SK-N-SH treated with all-trans-retinoic acid at 6 μM for 48 hours (cell line): ENCODE results near the gene MRPL42.

ENCODE experiments used
- ATAC-seq: fragments of 200-7000 bp; cut with Tn5 transposase; 3 replicates; pipeline ENCODE4 v1.9.1; 2020; ENCODE audit warnings: mild to moderate bottlenecking, moderate library complexity
- ARNTL ChIP-seq: fragments of 450-650 bp; formaldehyde crosslinking; IDR thresholded peaks from 2 replicates; pipeline ENCODE4 v1.5.0; 2020; ENCODE audit warnings: low read depth, mild to moderate bottlenecking, moderate library complexity, borderline replicate concordance
- BACH2 ChIP-seq: fragments of 250-450 bp; sonication (Bioruptor Pico); IDR thresholded peaks from 2 replicates; pipeline ENCODE4 v1.9.0; 2021; ENCODE audit warnings: mild to moderate bottlenecking, borderline replicate concordance
- CSDC2 ChIP-seq: fragments of 250-450 bp; sonication (Bioruptor Pico); IDR thresholded peaks from 2 replicates; pipeline ENCODE4 v1.5.0; 2020; ENCODE audit warnings: mild to moderate bottlenecking, moderate library complexity
- ESRRG ChIP-seq: fragments of 250-450 bp; sonication (Bioruptor Pico); IDR thresholded peaks from 2 replicates; pipeline ENCODE4 v1.6.1; 2021; ENCODE audit warnings: mild to moderate bottlenecking
- GLIS3 ChIP-seq: fragments of 250-450 bp; sonication (Bioruptor Pico); IDR thresholded peaks from 2 replicates; pipeline ENCODE4 v1.5.0; 2020; ENCODE audit warnings: mild to moderate bottlenecking, moderate library complexity
- ISL1 ChIP-seq: fragments of 250-450 bp; sonication (Bioruptor Pico); IDR thresholded peaks from 2 replicates; pipeline ENCODE4 v2.1.2; 2022; ENCODE audit warnings: mild to moderate bottlenecking, moderate library complexity
- OSR1 ChIP-seq: fragments of 250-450 bp; sonication (Bioruptor Pico); IDR thresholded peaks from 2 replicates; pipeline ENCODE4 v1.8.0; 2022; ENCODE audit warnings: moderate library complexity, mild to moderate bottlenecking, inconsistent platforms
- PATZ1 ChIP-seq: fragments of 250-450 bp; sonication (Bioruptor Pico); IDR thresholded peaks from 2 replicates; pipeline ENCODE4 v1.8.0; 2020; ENCODE audit warnings: mild to moderate bottlenecking, moderate library complexity, borderline replicate concordance
- POU6F1 ChIP-seq: fragments of 250-450 bp; sonication (Bioruptor Pico); IDR thresholded peaks from 2 replicates; pipeline ENCODE4 v1.8.0; 2021; ENCODE audit warnings: low read depth, mild to moderate bottlenecking, moderate library complexity, borderline replicate concordance
- PPARA ChIP-seq: fragments of 250-450 bp; sonication (Bioruptor Pico); IDR thresholded peaks from 2 replicates; pipeline ENCODE4 v1.5.0; 2020; ENCODE audit warnings: mild to moderate bottlenecking, borderline replicate concordance
- RARB ChIP-seq: fragments of 250-450 bp; sonication (Bioruptor Pico); IDR thresholded peaks from 2 replicates; pipeline ENCODE4 v1.8.0; 2021; ENCODE audit warnings: mild to moderate bottlenecking, moderate library complexity
- SNAI2 ChIP-seq: fragments of 250-450 bp; sonication (Bioruptor Pico); IDR thresholded peaks from 2 replicates; pipeline ENCODE4 v1.5.0; 2020; ENCODE audit warnings: mild to moderate bottlenecking, moderate library complexity
- TCF4 ChIP-seq: fragments of 250-450 bp; sonication (Bioruptor Pico); IDR thresholded peaks from 2 replicates; pipeline ENCODE4 v1.8.0; 2021; ENCODE audit warnings: mild to moderate bottlenecking, moderate library complexity, borderline replicate concordance
- TOX ChIP-seq: fragments of 250-450 bp; sonication (Bioruptor Pico); IDR thresholded peaks from 2 replicates; pipeline ENCODE4 v1.8.0; 2021; ENCODE audit warnings: mild to moderate bottlenecking, moderate library complexity, borderline replicate concordance
- ZC3H10 ChIP-seq: fragments of 250-450 bp; sonication (Bioruptor Pico); IDR thresholded peaks from 2 replicates; pipeline ENCODE4 v1.5.1; 2021; ENCODE audit warnings: mild to moderate bottlenecking, moderate library complexity
- ZFP3 ChIP-seq: fragments of 250-450 bp; sonication (Bioruptor Pico); IDR thresholded peaks from 2 replicates; pipeline ENCODE4 v1.5.0; 2020; ENCODE audit warnings: mild to moderate bottlenecking, moderate library complexity
- ZFP30 ChIP-seq: fragments of 450-650 bp; formaldehyde crosslinking; IDR thresholded peaks from 2 replicates; pipeline ENCODE4 v1.5.0; 2022; ENCODE audit warnings: mild to moderate bottlenecking, moderate library complexity
- ZNF565 ChIP-seq: fragments of 450-650 bp; formaldehyde crosslinking; conservative IDR thresholded peaks from 2 replicates; pipeline ENCODE4 v1.5.0; 2020; ENCODE audit warnings: low read depth, mild to moderate bottlenecking, moderate library complexity
- ZNF70 ChIP-seq: fragments of 450-650 bp; formaldehyde crosslinking; IDR thresholded peaks from 2 replicates; pipeline ENCODE4 v1.5.0; 2020; ENCODE audit warnings: mild to moderate bottlenecking, moderate library complexity
- ZNF8 ChIP-seq: fragments of 450-650 bp; formaldehyde crosslinking; IDR thresholded peaks from 2 replicates; pipeline ENCODE4 v1.5.0; 2020; ENCODE audit warnings: mild to moderate bottlenecking, moderate library complexity
- TF ChIP-seq, protein P1 (sequence below): fragments of 250-450 bp; sonication (Bioruptor Pico); IDR thresholded peaks from 2 replicates; pipeline ENCODE4 v1.5.1; 2020; ENCODE audit warnings: low read depth, mild to moderate bottlenecking, moderate library complexity
- TF ChIP-seq, protein P2 (sequence below): fragments of 250-450 bp; sonication (Bioruptor Pico); IDR thresholded peaks from 2 replicates; pipeline ENCODE4 v1.5.0; 2020; ENCODE audit warnings: mild to moderate bottlenecking, moderate library complexity

Gene MRPL42

DNA sequence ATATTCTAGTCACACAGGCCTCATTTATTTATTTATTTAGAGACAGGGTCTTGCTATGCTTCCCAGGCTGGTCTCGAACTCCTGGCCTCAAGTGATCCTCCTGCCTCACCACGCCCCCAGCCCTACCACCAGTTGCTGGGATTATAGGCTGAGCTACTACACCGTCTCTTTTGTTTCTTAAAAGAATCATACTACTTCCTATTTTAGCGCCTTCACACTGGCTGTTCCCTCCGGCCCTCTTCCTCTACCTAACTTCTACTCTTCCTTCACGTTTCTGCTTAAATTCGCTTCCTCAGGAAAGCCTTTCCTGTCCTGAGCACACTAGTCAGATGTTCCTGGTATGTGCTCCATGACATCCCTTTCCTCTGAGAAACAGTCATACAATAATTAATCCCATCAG is 6.4 kb upstream of the MRPL42 start:
- ATAC-seq = no peak
- no peak for TF ChIP-seq CSDC2 (CRISPR knock-in tag)
- TF ChIP-seq, protein P1, sequence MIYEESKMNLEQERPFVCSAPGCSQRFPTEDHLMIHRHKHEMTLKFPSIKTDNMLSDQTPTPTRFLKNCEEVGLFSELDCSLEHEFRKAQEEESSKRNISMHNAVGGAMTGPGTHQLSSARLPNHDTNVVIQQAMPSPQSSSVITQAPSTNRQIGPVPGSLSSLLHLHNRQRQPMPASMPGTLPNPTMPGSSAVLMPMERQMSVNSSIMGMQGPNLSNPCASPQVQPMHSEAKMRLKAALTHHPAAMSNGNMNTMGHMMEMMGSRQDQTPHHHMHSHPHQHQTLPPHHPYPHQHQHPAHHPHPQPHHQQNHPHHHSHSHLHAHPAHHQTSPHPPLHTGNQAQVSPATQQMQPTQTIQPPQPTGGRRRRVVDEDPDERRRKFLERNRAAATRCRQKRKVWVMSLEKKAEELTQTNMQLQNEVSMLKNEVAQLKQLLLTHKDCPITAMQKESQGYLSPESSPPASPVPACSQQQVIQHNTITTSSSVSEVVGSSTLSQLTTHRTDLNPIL = no peak
- TF ChIP-seq OSR1 (CRISPR knock-in tag) = no peak
- TF ChIP-seq ZNF70 (CRISPR knock-in tag) = no peak
- TF ChIP-seq ISL1 = no peak
- TF ChIP-seq PPARA = no peak
- TF ChIP-seq ZFP3 (CRISPR knock-in tag) = no peak
- no peak for TF ChIP-seq ZNF8 (CRISPR knock-in tag)
- no peak for TF ChIP-seq ZFP30 (CRISPR knock-in tag)
- TF ChIP-seq ZNF565 (CRISPR knock-in tag) = no peak
- no peak for TF ChIP-seq SNAI2

- TF ChIP-seq GLIS3 (CRISPR knock-in tag) (no peak), POU6F1 (CRISPR knock-in tag) (no peak), ZC3H10 (no peak), ZNF565 (CRISPR knock-in tag) (no peak), ISL1 (no peak), RARB (CRISPR knock-in tag) (no peak), OSR1 (CRISPR knock-in tag) (no peak), BACH2 (no peak), PPARA (no peak), PATZ1 (CRISPR knock-in tag) (no peak), ARNTL (no peak), ZFP3 (CRISPR knock-in tag) (no peak), ESRRG (CRISPR knock-in tag) (no peak), TCF4 (CRISPR knock-in tag) (no peak)
- TF ChIP-seq, protein P1 = no peak
Observed at GRCh38 chr12:93461503-93461902, 5.8 kb upstream of the MRPL42 start.

GRCh38 chr12:93465841-93466240 is 1.5 kb upstream of the MRPL42 start:
- TF ChIP-seq ZFP30 (CRISPR knock-in tag) (no peak), RARB (CRISPR knock-in tag) (no peak), PATZ1 (CRISPR knock-in tag) (no peak), PPARA (no peak), BACH2 (no peak), ZNF8 (CRISPR knock-in tag) (no peak), ISL1 (no peak), POU6F1 (CRISPR knock-in tag) (no peak), GLIS3 (CRISPR knock-in tag) (no peak), ARNTL (no peak), ESRRG (CRISPR knock-in tag) (no peak), ZNF70 (CRISPR knock-in tag) (no peak), OSR1 (CRISPR knock-in tag) (no peak), TCF4 (CRISPR knock-in tag) (no peak), ZC3H10 (no peak), TOX (no peak), ZNF565 (CRISPR knock-in tag) (no peak)
- TF ChIP-seq, protein P1 = no peak
- TF ChIP-seq, protein P2, sequence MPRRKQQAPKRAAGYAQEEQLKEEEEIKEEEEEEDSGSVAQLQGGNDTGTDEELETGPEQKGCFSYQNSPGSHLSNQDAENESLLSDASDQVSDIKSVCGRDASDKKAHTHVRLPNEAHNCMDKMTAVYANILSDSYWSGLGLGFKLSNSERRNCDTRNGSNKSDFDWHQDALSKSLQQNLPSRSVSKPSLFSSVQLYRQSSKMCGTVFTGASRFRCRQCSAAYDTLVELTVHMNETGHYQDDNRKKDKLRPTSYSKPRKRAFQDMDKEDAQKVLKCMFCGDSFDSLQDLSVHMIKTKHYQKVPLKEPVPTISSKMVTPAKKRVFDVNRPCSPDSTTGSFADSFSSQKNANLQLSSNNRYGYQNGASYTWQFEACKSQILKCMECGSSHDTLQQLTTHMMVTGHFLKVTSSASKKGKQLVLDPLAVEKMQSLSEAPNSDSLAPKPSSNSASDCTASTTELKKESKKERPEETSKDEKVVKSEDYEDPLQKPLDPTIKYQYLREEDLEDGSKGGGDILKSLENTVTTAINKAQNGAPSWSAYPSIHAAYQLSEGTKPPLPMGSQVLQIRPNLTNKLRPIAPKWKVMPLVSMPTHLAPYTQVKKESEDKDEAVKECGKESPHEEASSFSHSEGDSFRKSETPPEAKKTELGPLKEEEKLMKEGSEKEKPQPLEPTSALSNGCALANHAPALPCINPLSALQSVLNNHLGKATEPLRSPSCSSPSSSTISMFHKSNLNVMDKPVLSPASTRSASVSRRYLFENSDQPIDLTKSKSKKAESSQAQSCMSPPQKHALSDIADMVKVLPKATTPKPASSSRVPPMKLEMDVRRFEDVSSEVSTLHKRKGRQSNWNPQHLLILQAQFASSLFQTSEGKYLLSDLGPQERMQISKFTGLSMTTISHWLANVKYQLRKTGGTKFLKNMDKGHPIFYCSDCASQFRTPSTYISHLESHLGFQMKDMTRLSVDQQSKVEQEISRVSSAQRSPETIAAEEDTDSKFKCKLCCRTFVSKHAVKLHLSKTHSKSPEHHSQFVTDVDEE (CRISPR knock-in tag) = no peak
- no peak for ATAC-seq

More at GRCh38 chr12:93461503-93461902, 5.8 kb upstream of the MRPL42 start:
- ATAC-seq = no peak
